Left lung (tissue), 10 donors: ENCODE measurements around the gene NMT1. TPM values are rescaled to one million over a fixed set of nuclear protein-coding genes. Genes with fewer than 3 reads are reported as not detected.

Experiments
- ATAC-seq: fragments of 200-7000 bp; cut with Tn5 transposase; one replicate; pipeline ENCODE4 v1.9.1; 2020; ENCODE audit warnings: moderate library complexity
- DNase-seq, 4 donors: peaks; one replicate each; pipeline ENCODE4 v3.0.0-alpha.2; 2013 to 2020
- H3K27ac ChIP-seq, 2 donors: fragments of 200-600 bp; sonication (generic) in 1 of 2; one replicate each; pipeline versions ENCODE4 v1.5.0 to v1.8.0; 2020 to 2021
- H3K27me3 ChIP-seq, 2 donors: fragments of 200-600 bp; sonication (generic) in 1 of 2; one replicate each; pipeline versions ENCODE4 v1.5.0 to v1.8.0; 2020 to 2021
- H3K36me3 ChIP-seq, 2 donors: fragments of 200-600 bp; sonication (generic) in 1 of 2; one replicate each; pipeline versions ENCODE4 v1.5.0 to v1.8.0; 2020 to 2021
- H3K4me1 ChIP-seq, 2 donors: fragments of 200-600 bp; one replicate each; pipeline ENCODE4 v1.8.0; 2021
- H3K4me3 ChIP-seq, 2 donors: fragments of 200-600 bp; sonication (generic) in 1 of 2; one replicate each; pipeline versions ENCODE4 v1.5.0 to v1.8.0; 2020 to 2021; ENCODE audit warnings: mild to moderate bottlenecking in 1 of 2
- H3K9me3 ChIP-seq, 2 donors: fragments of 200-600 bp; sonication (generic) in 1 of 2; one replicate each; pipeline versions ENCODE4 v1.5.0 to v1.8.0; 2020 to 2021
- CTCF ChIP-seq, 2 donors: fragments of 200-600 bp; sonication (generic) in 1 of 2; IDR thresholded peaks; one replicate each; pipeline versions ENCODE4 v1.5.0 to v1.8.0; 2021; ENCODE audit warnings: antibody characterized with exemption in 2 of 2
- intact Hi-C, 2 donors: fragments of 100-400 bp; cut with DNase I; formaldehyde crosslinking; loops; one replicate each; pipeline versions ENCODE4 v1.11.2 to v1.14.2; 2022
- polyA plus RNA-seq, 6 donors: library from polyadenylated mRNA; unstranded; fragments of 120-200 nt; gene quantifications; one replicate each; pipeline ENCODE4 v1.2.1, GENCODE V29; 2013; ENCODE audit not compliant: insufficient read length in 6 of 6
- total RNA-seq, 2 donors: library from RNA; stranded (reverse); fragmentation: NEBNext Ultra II Directional; extraction: Animal tissue kit (Norgen Biotek cat#: 25700); gene quantifications; one replicate each; pipeline ENCODE4 v1.2.1, GENCODE V29; 2021
- donor health status: DM: no; HTN: yes; CAD: no.
- donor health status: DM: no; HTN: no; CAD: no.

NMT1 gene
- total and polyA plus RNA-seq, 8 donors: 59.8 to 129 (median 69.9) TPM

GRCh38 chr17:45102856-45103255 is 41.7 kb downstream of the NMT1 start:
- ATAC-seq: no peak
- Histone ChIP-seq H3K4me1 (peaks cover 3 to 8% of the 10 kb centered on the region in 2 donors), H3K27me3 (no peaks in the 10 kb centered on the region), H3K36me3 (peaks cover 7 to 99% of the 10 kb centered on the region in 2 donors), H3K27ac (no peak overlapping the region), H3K9me3 (no peaks in the 10 kb centered on the region), H3K4me3 (no peak overlapping the region)
- intact Hi-C loops: no loop called here
- no peak for TF ChIP-seq CTCF (IDR thresholded peaks at IDR 0.05)
- DNase-seq: no peak

DNA sequence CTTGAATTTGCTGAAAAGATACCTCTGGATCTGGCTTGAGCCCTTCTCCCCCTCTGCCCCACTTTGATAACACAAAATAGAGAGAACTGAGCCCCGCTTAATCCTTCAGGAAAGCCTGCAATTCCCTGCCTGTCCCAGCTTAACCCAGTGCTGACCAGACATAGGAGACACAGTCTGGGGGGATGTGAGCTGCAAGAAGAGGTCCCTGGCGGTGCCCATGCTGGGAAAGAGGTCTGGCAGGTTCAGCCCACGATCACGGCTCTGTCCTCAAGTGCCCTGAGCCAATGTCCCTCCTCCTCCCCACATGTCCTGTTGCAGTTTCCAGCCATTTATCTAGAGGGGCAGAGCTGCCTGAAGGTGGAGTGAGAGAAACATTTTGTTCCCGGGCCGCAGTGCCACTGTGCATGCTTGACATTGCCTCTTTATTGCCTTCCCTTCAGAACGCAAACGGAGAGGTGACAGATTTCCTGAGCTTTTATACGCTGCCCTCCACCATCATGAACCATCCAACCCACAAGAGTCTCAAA is 42.2 kb downstream of the NMT1 start:
- intact Hi-C loops: no loop called here
- peaks cover 5 to 99% of the 10 kb centered on the region in 2 donors for H3K36me3 ChIP-seq

GRCh38 chr17:45104029-45104428 is 42.9 kb downstream of the NMT1 start:
- no peak for ATAC-seq
- Histone ChIP-seq H3K9me3 (no peaks in the 10 kb centered on the region), H3K4me3 (no peak overlapping the region), H3K4me1 (peaks cover 1 to 2% of the 10 kb centered on the region in 2 donors), H3K27me3 (no peaks in the 10 kb centered on the region), H3K27ac (no peak overlapping the region), H3K36me3 (peaks cover 5 to 99% of the 10 kb centered on the region in 2 donors)
- TF ChIP-seq CTCF (IDR thresholded peaks at IDR 0.05): no peak
- DNase-seq: no peak
- intact Hi-C loops: no loop called here

More for the DNA sequence above, 42.2 kb downstream of the NMT1 start:
- ATAC-seq (no peak), DNase-seq (no peak)
- peaks cover 3 to 8% of the 10 kb centered on the region in 2 donors for H3K4me1 ChIP-seq
- no peaks in the 10 kb centered on the region for H3K9me3 ChIP-seq
- TF ChIP-seq CTCF (IDR thresholded peaks at IDR 0.05): no peak
- H3K27me3 ChIP-seq: no peaks in the 10 kb centered on the region
- H3K27ac ChIP-seq: no peak overlapping the region
- no peak overlapping the region for H3K4me3 ChIP-seq

GRCh38 chr17:45104497-45104896 is 43.4 kb downstream of the NMT1 start:
- no peak for ATAC-seq
- H3K4me1 ChIP-seq: no peaks in the 10 kb centered on the region
- intact Hi-C loops: no loop called here
- H3K27me3 ChIP-seq: no peaks in the 10 kb centered on the region
- H3K27ac ChIP-seq: no peak overlapping the region
- H3K9me3 ChIP-seq: no peaks in the 10 kb centered on the region
- TF ChIP-seq CTCF (IDR thresholded peaks at IDR 0.05): no peak
- DNase-seq: no peak
- peaks cover 5 to 97% of the 10 kb centered on the region in 2 donors for H3K36me3 ChIP-seq
- H3K4me3 ChIP-seq: no peak overlapping the region

DNA sequence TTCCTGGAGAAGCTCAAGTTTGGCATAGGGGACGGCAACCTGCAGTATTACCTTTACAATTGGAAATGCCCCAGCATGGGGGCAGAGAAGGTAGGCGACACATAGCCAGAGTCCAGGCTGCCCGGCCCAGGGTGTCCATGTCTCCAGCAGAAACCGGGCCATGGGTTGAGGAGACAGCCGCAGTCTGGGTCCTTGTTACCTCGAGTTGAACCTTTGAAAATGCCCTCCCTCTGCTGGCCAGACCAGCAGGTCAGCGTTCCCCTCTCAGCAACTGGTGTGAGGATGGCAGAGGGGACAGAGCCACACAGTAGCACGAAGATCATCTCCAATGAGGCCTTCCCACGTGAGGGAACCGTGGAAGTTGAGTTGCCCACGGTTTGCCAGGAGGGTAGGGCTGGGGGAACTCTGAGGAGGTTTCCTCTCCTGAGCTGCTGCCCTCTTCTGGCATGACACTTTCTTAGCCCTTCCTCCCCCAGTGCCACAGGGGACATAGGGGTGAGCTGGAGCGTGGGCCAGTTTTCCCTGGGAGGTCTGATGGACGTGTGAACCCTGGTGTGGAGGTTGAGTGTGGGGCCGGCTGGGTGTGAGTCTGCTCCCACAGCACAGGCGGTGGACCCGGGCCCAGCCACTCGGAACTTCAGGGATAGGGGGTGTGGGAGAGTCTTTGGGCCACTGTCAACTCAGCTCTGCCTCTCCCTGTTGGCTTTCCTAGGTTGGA is 43.9 kb downstream of the NMT1 start:
- Histone ChIP-seq H3K36me3 (peaks cover 5 to 92% of the 10 kb centered on the region in 2 donors), H3K4me3 (no peak overlapping the region), H3K9me3 (no peaks in the 10 kb centered on the region), H3K4me1 (no peaks in the 10 kb centered on the region), H3K27me3 (no peaks in the 10 kb centered on the region), H3K27ac (no peak overlapping the region)
- no peak for TF ChIP-seq CTCF (IDR thresholded peaks at IDR 0.05)
- ATAC-seq: no peak
- no peak for DNase-seq
- intact Hi-C loops: no loop called here
